HT1080 (cell line): ENCODE data around the gene TPMT. TPM values are rescaled to one million over a fixed set of nuclear protein-coding genes. Genes with fewer than 3 reads are reported as not detected.

ENCODE experiments used
- total RNA-seq: library from RNA; depleted of rRNA; stranded (reverse); fragments of >200 nt; shearing (Covaris generic); gene quantifications from 2 replicates; pipeline ENCODE4 v1.2.3, GENCODE V29; 2014; rRNA removed

Gene TPMT
- total RNA-seq, 1 experiment from 2014 or later, result 9.6 TPM

Other genes with a start within 250 kb of the TPMT start
- gene KIF13A, start 167.4 kb downstream of the TPMT start, total RNA-seq, result 23.8 and 26.1 TPM in 2 replicates
- 0.31 TPM in 1 of 2 replicates, not detected in the other for gene NHLRC1, start 32.4 kb downstream of the TPMT start, total RNA-seq
- 13.1 and 25.3 TPM in 2 replicates for gene KDM1B, start 345 bp upstream of the TPMT start, total RNA-seq
- 191 and 195 TPM in 2 replicates for gene DEK, start 109.5 kb upstream of the TPMT start, total RNA-seq
- gene RNF144B, start 232.3 kb upstream of the TPMT start, total RNA-seq, result 1.1 and 1.3 TPM in 2 replicates